K562 (cell line): Measurements from ENCODE around the gene RTN4. TPM values are rescaled to one million over a fixed set of nuclear protein-coding genes. Genes with fewer than 3 reads are reported as not detected.

ENCODE experiments used
- AFF1 ChIP-seq, 2 experiments: fragments of 450-650 bp; IDR thresholded peaks; 2 replicates each; pipeline ENCODE4 v1.6.1; 2018; ENCODE audit warnings: mild to moderate bottlenecking in 2 of 2, low read depth in 1 of 2; ENCODE audit not compliant: partially characterized antibody in 2 of 2
- ATF6 ChIP-seq: sonication (generic); formaldehyde crosslinking; IDR thresholded peaks from 2 replicates; pipeline ENCODE4 v1.4.0; 2020; ENCODE audit warnings: mild to moderate bottlenecking, missing genetic modification reagents
- BHLHE40 ChIP-seq: IDR thresholded peaks from 2 replicates; pipeline ENCODE4 v1.6.1; 2011; ENCODE audit warnings: low read length, improper control_type of control experiment
- CSDE1 ChIP-seq, 2 experiments: fragments of 450-650 bp; IDR thresholded peaks; 2 replicates each; pipeline ENCODE4 v1.6.1; 2016; ENCODE audit warnings: mild to moderate bottlenecking in 1 of 2
- CTCF ChIP-seq, 3 experiments: IDR thresholded peaks in 2 of 3; conservative IDR thresholded peaks in 1 of 3; 2 replicates each; pipeline ENCODE4 v1.5.1; 2011 to 2012; ENCODE audit warnings: low read length in 3 of 3, mild to moderate bottlenecking in 3 of 3, control low read depth in 2 of 3, improper control_type of control experiment in 1 of 3, inconsistent platforms in 1 of 3, low read depth in 1 of 3, mixed read lengths in 1 of 3, moderate library complexity in 1 of 3; ENCODE audit not compliant: insufficient read depth in 2 of 3
- DPF2 ChIP-seq: fragments of 450-650 bp; IDR thresholded peaks from 2 replicates; pipeline ENCODE4 v1.6.1; 2016
- ELK1 ChIP-seq: sonication (generic); formaldehyde crosslinking; IDR thresholded peaks from 2 replicates; pipeline ENCODE4 v1.8.1; 2022; ENCODE audit warnings: missing genetic modification reagents
- KLF16 ChIP-seq: IDR thresholded peaks from 2 replicates; pipeline ENCODE4 v1.6.1; 2016; ENCODE audit warnings: antibody characterized with exemption
- MECOM ChIP-seq: fragments of 250-450 bp; sonication (Bioruptor Pico); IDR thresholded peaks from 2 replicates; pipeline ENCODE4 v1.8.0; 2022; ENCODE audit warnings: inconsistent platforms
- NFYB ChIP-seq: IDR thresholded peaks from 2 replicates; pipeline ENCODE4 v1.6.1; 2011; ENCODE audit warnings: mild to moderate bottlenecking, moderate library complexity; ENCODE audit not compliant: insufficient read length; ENCODE audit errors: extremely low read depth
- RAD51 ChIP-seq: fragments of 450-650 bp; IDR thresholded peaks from 2 replicates; pipeline ENCODE4 v1.7.1; 2016; ENCODE audit warnings: low read depth, mild to moderate bottlenecking, borderline replicate concordance
- RNF2 ChIP-seq: sonication (generic); IDR thresholded peaks from 2 replicates; pipeline ENCODE4 v1.6.1; 2016
- SIX5 ChIP-seq, 2 experiments: IDR thresholded peaks; 2 replicates each; pipeline ENCODE4 v1.6.1; 2011; ENCODE audit warnings: low read length in 2 of 2, borderline replicate concordance in 1 of 2, low read depth in 1 of 2, mild to moderate bottlenecking in 1 of 2, moderate library complexity in 1 of 2; ENCODE audit not compliant: insufficient read depth in 1 of 2
- SMARCA4 ChIP-seq: fragments of 450-650 bp; IDR thresholded peaks from 2 replicates; pipeline ENCODE4 v1.6.1; 2016
- SNIP1 ChIP-seq: fragments of 450-650 bp; IDR thresholded peaks from 2 replicates; pipeline ENCODE4 v1.7.1; 2017; ENCODE audit warnings: low read depth, mild to moderate bottlenecking
- SOX6 ChIP-seq: fragments of 450-650 bp; IDR thresholded peaks from 2 replicates; pipeline ENCODE4 v1.6.1; 2014; ENCODE audit warnings: mild to moderate bottlenecking
- ZNF121 ChIP-seq: sonication (generic); formaldehyde crosslinking; conservative IDR thresholded peaks from 2 replicates; pipeline ENCODE4 v1.8.0; 2022; ENCODE audit warnings: missing genetic modification reagents
- ZNF324 ChIP-seq: fragments of 250-450 bp; sonication (Bioruptor Pico); IDR thresholded peaks from 2 replicates; pipeline ENCODE4 v1.4.0; 2020; ENCODE audit warnings: mild to moderate bottlenecking
- polyA plus RNA-seq, 8 experiments: library from polyadenylated mRNA; depleted of rRNA in 4 of 8; stranded (reverse) in 5 of 8; unstranded in 3 of 8; fragments of >200 nt; fragmentation: Nextera tagmentation in 2 of 8; fragmentation: Illumina TruSeq in 1 of 8; extraction: Ambion mirVana in 2 of 8; extraction: Trizol in 1 of 8; gene quantifications; 2 replicates each; pipeline versions ENCODE4 v1.2.1 to v1.2.3, GENCODE V29; 2011 to 2014; ENCODE audit warnings: inconsistent platforms in 1 of 8, missing spikeins in 1 of 8
- total RNA-seq, 7 experiments: library from RNA; depleted of rRNA in 6 of 7; stranded (reverse); fragments of >200 nt in 6 of 7; fragmentation: Illumina TruSeq in 2 of 7; extraction: Trizol in 2 of 7; gene quantifications; 2 replicates each; pipeline versions ENCODE4 v1.2.1 to v1.2.3, GENCODE V29; 2011 to 2021; ENCODE audit warnings: low replicate concordance in 1 of 7

Gene RTN4
- total and polyA plus RNA-seq, 9 of the 15 experiments (the other 6 are each of a cell fraction or from before 2014, with no cell fraction given), result 73.0 to 248 (median 116) TPM

- TF ChIP-seq CTCF (IDR thresholded peaks at IDR 0.05 in 2 of 3, conservative IDR thresholded peaks at IDR 0.05 in 1 of 3; ENCODE audit: insufficient read depth in 2 of 3, low read depth in 1 of 3, low read length in 3 of 3) (peak in 2 of 3 experiments; percentile 24; a peak in 2 of 6 replicates), BHLHE40 (peak; percentile 82), RNF2 (no peak), SOX6 (0 out of 2 replicates have a peak, but pooled peaks have one; percentile 7), KLF16 (no peak), SIX5 (IDR thresholded peaks at IDR 0.05; ENCODE audit: borderline replicate concordance in 1 of 2, insufficient read depth in 1 of 2, low read depth in 1 of 2, low read length in 2 of 2) (no peak), NFYB (no peak), SNIP1 (no peak), ZNF324 (CRISPR knock-in tag) (peak; percentile 38; the same call in 1 of the 2 replicates), CSDE1 (IDR thresholded peaks at IDR 0.05) (0 out of 4 replicates have a peak, but pooled peaks of 1 of the 2 experiments have one; percentile 12), AFF1 (IDR thresholded peaks at IDR 0.05; ENCODE audit: low read depth in 1 of 2, partially characterized antibody in 2 of 2) (peak in 1 of 2 experiments; percentile 36), ZNF121 (CRISPR knock-in tag) (no peak), ELK1 (CRISPR knock-in tag) (no peak), SMARCA4 (0 out of 2 replicates have a peak, but pooled peaks have one; percentile 56), DPF2 (no peak), ATF6 (CRISPR knock-in tag) (no peak), MECOM (CRISPR knock-in tag) (0 out of 2 replicates have a peak, but pooled peaks have one; percentile 21), RAD51 (peak; percentile 85)
These were observed 1.7 kb downstream of the RTN4 start (continued) for GRCh38 chr2:55048508-55049042.
